OCI-LY1 (cell line): ENCODE results near the gene ZBTB16.

Source experiments
- H2AFZ ChIP-seq: fragments of 200-600 bp; sonication (generic), shearing (Covaris generic); 2 replicates; pipeline ENCODE4 v1.6.0; 2014; ENCODE audit warnings: antibody characterized with exemption, mild to moderate bottlenecking, low read length
- H3F3A ChIP-seq: fragments of 200-600 bp; sonication (generic), shearing (Covaris generic); 2 replicates; pipeline ENCODE4 v1.6.0; 2014; ENCODE audit warnings: mild to moderate bottlenecking, antibody characterized with exemption, low read length, moderate library complexity; ENCODE audit not compliant: insufficient read depth
- H3K27ac ChIP-seq: fragments of 200-600 bp; sonication (generic); 2 replicates; pipeline ENCODE4 v1.5.1; 2014; ENCODE audit warnings: low read length, mixed run types, mild to moderate bottlenecking, low read depth; ENCODE audit not compliant: poor library complexity, severe bottlenecking
- H3K27me3 ChIP-seq: fragments of 200-600 bp; sonication (generic); 2 replicates; pipeline ENCODE4 v1.6.0; 2014; ENCODE audit warnings: antibody characterized with exemption, mild to moderate bottlenecking, low read length, moderate library complexity; ENCODE audit not compliant: insufficient read depth
- H3K36me3 ChIP-seq: fragments of 200-600 bp; sonication (generic); 2 replicates; pipeline ENCODE4 v1.6.1; 2014; ENCODE audit warnings: mild to moderate bottlenecking, antibody characterized with exemption, low read length, moderate library complexity, mixed read lengths; ENCODE audit not compliant: insufficient read depth
- H3K4me1 ChIP-seq: fragments of 200-600 bp; sonication (generic); 2 replicates; pipeline ENCODE4 v1.5.1; 2014; ENCODE audit warnings: mild to moderate bottlenecking, low read length, moderate library complexity; ENCODE audit not compliant: insufficient read depth, severe bottlenecking
- H3K4me2 ChIP-seq: fragments of 200-600 bp; sonication (generic), shearing (Covaris generic); 2 replicates; pipeline ENCODE4 v1.6.1; 2014; ENCODE audit warnings: low read length
- H3K4me3 ChIP-seq: fragments of 200-600 bp; sonication (generic); 2 replicates; pipeline ENCODE4 v1.5.1; 2014; ENCODE audit warnings: low read length, low read depth, mild to moderate bottlenecking, mixed read lengths; ENCODE audit not compliant: poor library complexity, severe bottlenecking
- H3K79me2 ChIP-seq: fragments of 200-600 bp; shearing (Covaris generic); 2 replicates; pipeline ENCODE4 v1.6.1; 2016; ENCODE audit warnings: mixed run types, low read length, mixed read lengths; ENCODE audit not compliant: insufficient read depth
- H3K9ac ChIP-seq: fragments of 200-600 bp; sonication (generic), shearing (Covaris generic); 2 replicates; pipeline ENCODE4 v1.6.1; 2014; ENCODE audit warnings: mild to moderate bottlenecking, low read length, mixed read lengths
- H3K9me2 ChIP-seq: fragments of 200-600 bp; sonication (generic), shearing (Covaris generic); 2 replicates; pipeline ENCODE4 v1.6.1; 2014; ENCODE audit warnings: low read depth, mild to moderate bottlenecking, low read length, mixed read lengths
- H3K9me3 ChIP-seq: fragments of 200-600 bp; shearing (Covaris generic); 2 replicates; pipeline ENCODE4 v1.6.1; 2014; ENCODE audit warnings: low read length, mixed read lengths
- H4K20me1 ChIP-seq: fragments of 200-600 bp; sonication (generic), shearing (Covaris generic); 2 replicates; pipeline ENCODE4 v1.6.0; 2016; ENCODE audit warnings: mild to moderate bottlenecking, low read length; ENCODE audit not compliant: insufficient read depth
- EZH2 ChIP-seq: fragments of 200-600 bp; sonication (generic), shearing (Covaris generic); IDR thresholded peaks from 2 replicates; pipeline ENCODE4 v1.8.0; 2017; ENCODE audit warnings: borderline replicate concordance, mixed run types, mild to moderate bottlenecking, antibody characterized with exemption, low read length, moderate library complexity, mixed read lengths
- TF ChIP-seq, protein P1 (sequence below): fragments of 200-600 bp; sonication (generic), shearing (Covaris generic); IDR thresholded peaks from 2 replicates; pipeline ENCODE4 v1.5.1; 2017; ENCODE audit warnings: mild to moderate bottlenecking, antibody characterized with exemption, low read length, moderate library complexity, mixed read lengths

The ZBTB16 gene

DNA sequence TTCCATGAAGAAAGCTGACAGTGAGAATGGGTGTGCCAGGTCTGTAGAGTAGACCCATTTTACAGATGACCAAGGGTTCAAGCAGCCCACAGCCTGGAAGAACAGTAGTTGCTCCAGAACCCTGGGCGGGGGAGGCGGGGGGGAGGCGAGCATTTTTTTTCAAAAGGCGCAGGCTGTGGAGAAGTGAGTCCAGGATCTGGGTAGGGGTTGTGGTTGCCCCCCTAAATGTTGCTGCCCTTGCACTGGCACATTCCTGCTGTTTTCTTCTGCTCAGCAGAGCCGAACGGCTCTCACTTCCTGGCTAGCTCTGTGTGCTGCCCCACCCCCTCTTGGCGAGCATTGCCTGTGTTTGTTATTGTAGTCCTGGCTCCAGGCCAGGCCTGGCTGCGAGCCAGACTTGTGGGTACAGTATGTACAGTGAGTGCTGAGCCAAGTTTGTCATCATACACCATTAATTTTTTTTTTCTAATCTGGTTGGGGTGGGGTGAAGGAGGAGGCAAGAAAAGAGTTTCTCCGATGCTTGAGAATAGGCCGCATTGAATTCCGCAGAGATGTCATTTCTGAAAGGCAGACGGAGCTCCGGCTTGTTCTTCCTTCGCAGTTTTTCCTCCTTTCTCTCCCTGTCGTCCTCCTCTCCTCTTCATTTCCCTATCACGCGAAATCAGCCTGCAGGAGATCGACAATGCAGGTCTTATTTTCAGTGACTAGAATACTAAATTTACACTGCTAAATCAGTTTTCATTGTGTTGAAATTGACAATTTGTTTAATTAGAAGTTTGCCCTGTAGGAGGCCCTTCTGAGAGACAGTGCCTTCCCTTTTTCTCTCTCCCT is 100.5 kb downstream of the ZBTB16 start:
- Histone ChIP-seq H3F3A (no peaks in the 10 kb centered on the region), H4K20me1 (no peaks in the 10 kb centered on the region), H3K9me2 (no peaks in the 10 kb centered on the region), H3K36me3 (no peaks in the 10 kb centered on the region), H3K4me3 (peak overlapping the region; percentile 23), H3K79me2 (no peaks in the 10 kb centered on the region), H3K9me3 (no peaks in the 10 kb centered on the region), H3K27ac (peak overlapping the region; percentile 92), H3K9ac (peak overlapping the region; percentile 32; the same call in 1 of the 2 replicates), H3K27me3 (no peaks in the 10 kb centered on the region), H3K4me2 (peak overlapping the region; percentile 58), H3K4me1 (peaks cover 70% of the 10 kb centered on the region), H2AFZ (no peak overlapping the region)
- TF ChIP-seq, protein P1, sequence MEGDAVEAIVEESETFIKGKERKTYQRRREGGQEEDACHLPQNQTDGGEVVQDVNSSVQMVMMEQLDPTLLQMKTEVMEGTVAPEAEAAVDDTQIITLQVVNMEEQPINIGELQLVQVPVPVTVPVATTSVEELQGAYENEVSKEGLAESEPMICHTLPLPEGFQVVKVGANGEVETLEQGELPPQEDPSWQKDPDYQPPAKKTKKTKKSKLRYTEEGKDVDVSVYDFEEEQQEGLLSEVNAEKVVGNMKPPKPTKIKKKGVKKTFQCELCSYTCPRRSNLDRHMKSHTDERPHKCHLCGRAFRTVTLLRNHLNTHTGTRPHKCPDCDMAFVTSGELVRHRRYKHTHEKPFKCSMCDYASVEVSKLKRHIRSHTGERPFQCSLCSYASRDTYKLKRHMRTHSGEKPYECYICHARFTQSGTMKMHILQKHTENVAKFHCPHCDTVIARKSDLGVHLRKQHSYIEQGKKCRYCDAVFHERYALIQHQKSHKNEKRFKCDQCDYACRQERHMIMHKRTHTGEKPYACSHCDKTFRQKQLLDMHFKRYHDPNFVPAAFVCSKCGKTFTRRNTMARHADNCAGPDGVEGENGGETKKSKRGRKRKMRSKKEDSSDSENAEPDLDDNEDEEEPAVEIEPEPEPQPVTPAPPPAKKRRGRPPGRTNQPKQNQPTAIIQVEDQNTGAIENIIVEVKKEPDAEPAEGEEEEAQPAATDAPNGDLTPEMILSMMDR, result peak; percentile 13; the same call in 1 of the 2 replicates
- TF ChIP-seq EZH2, result no peak

DNA sequence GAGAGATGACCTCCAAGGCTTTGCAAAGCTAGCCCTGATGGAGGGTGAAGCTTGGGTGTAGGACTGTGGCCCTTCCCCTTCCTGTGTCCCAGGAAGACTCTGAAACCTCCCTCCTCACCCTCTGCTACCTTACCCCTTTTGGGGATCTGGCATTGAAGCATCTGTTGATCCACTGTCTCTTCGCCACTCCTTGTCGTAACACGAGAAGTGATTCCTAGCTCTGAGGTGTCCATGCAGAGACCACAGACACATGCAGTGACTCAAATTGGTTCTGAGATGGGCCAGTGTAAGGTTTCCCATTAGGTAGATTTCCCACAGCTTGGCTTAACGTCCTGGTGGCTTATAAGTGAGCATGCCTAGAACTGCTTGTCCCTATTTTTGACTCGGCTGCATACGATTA is 101.4 kb downstream of the ZBTB16 start:
- H3K36me3 ChIP-seq, result no peaks in the 10 kb centered on the region
- peak overlapping the region; percentile 58 for H3K4me2 ChIP-seq
- H3K9me3 ChIP-seq, result no peaks in the 10 kb centered on the region
- no peaks in the 10 kb centered on the region for H3K9me2 ChIP-seq
- no peaks in the 10 kb centered on the region for H3K27me3 ChIP-seq
- no peaks in the 10 kb centered on the region for H3F3A ChIP-seq
- peak overlapping the region; percentile 25; the same call in 1 of the 2 replicates for H3K9ac ChIP-seq
- no peak for TF ChIP-seq EZH2
- TF ChIP-seq, protein P1, result no peak
- peak overlapping the region; percentile 92 for H3K27ac ChIP-seq
- H2AFZ ChIP-seq, result no peak overlapping the region
- H3K79me2 ChIP-seq, result no peaks in the 10 kb centered on the region
- H4K20me1 ChIP-seq, result no peaks in the 10 kb centered on the region
- peaks cover 79% of the 10 kb centered on the region for H3K4me1 ChIP-seq
- peak overlapping the region; percentile 23 for H3K4me3 ChIP-seq

DNA sequence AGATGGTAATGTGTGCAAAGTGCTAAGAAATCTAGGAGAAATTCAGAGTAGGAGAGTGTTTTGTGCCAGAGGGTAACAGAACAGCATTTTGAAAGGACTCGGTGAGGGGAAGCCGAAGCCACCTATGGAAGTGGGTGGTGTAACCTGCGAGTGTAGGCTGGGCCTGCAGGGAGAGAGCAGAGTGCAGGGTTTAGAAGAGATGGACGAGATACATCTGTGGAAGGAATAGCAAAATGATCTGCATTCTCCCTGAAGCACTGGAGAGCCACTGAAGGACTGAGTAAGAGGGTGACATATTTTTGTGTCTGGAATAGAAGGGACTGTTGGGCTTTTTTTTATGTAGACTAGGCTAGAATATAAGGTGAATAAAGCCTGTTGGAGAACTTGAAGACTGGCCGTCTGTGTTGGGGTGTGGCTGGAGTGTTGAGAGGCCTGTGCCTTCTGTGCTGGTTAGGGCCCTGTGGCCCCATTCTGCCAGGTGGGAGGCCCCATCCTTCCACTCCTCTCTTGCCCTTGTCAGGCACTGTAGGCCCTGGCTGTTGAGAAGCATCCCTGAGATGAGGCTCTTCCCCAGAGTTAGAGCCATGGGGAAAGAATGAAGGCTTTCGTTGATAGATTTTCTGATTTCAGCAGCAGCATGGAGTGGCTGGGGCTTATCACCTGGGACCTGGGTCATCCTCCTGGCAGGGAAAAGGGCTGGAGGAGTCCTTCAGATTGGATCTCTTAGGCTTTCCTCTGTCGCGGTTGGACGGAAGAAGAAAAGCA is 102.2 kb downstream of the ZBTB16 start:
- Histone ChIP-seq H4K20me1 (no peaks in the 10 kb centered on the region), H2AFZ (no peak overlapping the region), H3K36me3 (no peaks in the 10 kb centered on the region), H3K9ac (no peak overlapping the region), H3K4me2 (no peak overlapping the region), H3K4me1 (peaks cover 87% of the 10 kb centered on the region), H3K27me3 (no peaks in the 10 kb centered on the region), H3K79me2 (no peaks in the 10 kb centered on the region), H3K9me2 (no peaks in the 10 kb centered on the region), H3F3A (no peaks in the 10 kb centered on the region), H3K27ac (peak overlapping the region; percentile 92), H3K4me3 (no peak overlapping the region), H3K9me3 (no peaks in the 10 kb centered on the region)
- TF ChIP-seq EZH2, result no peak
- TF ChIP-seq, protein P1, result no peak
